ENCODE data around the gene ZFX.

ZFX gene

GRCh38 chrX:24153178-24153795, 3.8 kb downstream of the ZFX start:
- peak in 1 of 2 experiments; percentile 15 for DNase-seq

DNA sequence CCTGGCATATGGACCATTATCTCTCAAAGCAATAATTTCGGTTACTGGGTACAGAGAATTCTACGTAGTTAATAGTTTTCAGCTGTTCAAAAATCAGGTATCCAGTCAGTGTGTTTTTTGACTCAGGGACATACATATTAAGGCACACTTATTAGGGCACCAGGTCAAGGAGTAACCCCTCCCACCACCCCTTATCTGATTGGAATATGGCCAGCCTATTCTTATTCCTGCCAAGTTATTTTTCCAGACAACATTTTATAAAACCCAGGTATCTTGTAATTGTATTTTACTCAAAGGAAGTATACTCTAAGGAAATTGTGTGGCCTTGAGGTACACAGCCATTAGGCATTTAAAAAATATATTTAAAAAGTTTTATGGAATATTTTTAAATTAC, 4.3 kb downstream of the ZFX start:
- DNase-seq: no peak

- no peak for DNase-seq
Measured at GRCh38 chrX:24154490-24155034, 5.0 kb downstream of the ZFX start.

- DNase-seq: peak in 1 of 2 experiments; percentile 24
Measured at GRCh38 chrX:24155747-24156146, 6.2 kb downstream of the ZFX start.

GRCh38 chrX:24156177-24156576, 6.6 kb downstream of the ZFX start:
- no peak for DNase-seq

GRCh38 chrX:24158881-24159280, 9.4 kb downstream of the ZFX start:
- DNase-seq: no peak

DNA sequence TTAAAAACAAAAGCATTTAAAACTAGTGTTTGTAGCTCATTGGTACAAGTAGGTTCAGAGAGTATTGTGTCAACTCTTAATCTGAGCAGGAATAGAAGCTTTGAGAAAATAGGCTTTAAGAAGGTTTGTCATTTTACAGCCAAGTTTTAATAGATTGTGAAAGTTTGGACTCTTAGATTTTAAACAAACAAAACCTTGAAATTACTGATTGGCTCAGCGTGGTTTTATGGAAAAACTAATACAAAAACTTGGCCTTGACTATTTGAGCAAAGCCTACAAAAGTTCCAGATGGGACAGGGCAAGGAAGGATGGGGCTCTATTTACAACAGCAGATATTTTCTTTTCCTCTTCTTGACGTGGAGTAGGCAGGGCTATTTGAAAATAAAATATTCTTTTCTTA, 16.5 kb downstream of the ZFX start:
- no peak for DNase-seq

GRCh38 chrX:24167719-24168472, 18.4 kb downstream of the ZFX start:
- no peak for DNase-seq

DNA sequence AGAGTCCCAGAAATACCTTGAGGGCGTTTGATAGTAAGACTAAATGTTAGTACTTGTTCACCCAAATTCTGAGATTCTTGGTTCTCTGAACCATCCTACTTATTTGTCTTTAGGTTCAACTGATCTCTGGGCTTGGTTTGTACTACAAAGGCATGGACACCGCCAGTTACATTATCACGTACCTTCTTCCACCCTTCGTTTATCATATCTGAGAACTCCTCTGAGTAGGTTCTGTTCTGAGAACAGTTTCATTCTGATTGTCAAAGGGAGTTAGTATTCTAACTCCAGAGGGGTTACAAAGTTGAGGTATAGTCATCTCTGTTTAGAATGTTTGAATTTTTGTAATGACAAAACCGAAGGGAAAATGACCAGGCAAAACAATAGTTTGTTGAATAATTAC, 19.3 kb downstream of the ZFX start:
- DNase-seq: peak in 1 of 2 experiments; percentile 10

- DNase-seq: peak in 1 of 2 experiments; percentile 6
Measured at GRCh38 chrX:24169211-24169610, 19.7 kb downstream of the ZFX start.

GRCh38 chrX:24173115-24173847, 23.8 kb downstream of the ZFX start:
- DNase-seq: no peak

DNA sequence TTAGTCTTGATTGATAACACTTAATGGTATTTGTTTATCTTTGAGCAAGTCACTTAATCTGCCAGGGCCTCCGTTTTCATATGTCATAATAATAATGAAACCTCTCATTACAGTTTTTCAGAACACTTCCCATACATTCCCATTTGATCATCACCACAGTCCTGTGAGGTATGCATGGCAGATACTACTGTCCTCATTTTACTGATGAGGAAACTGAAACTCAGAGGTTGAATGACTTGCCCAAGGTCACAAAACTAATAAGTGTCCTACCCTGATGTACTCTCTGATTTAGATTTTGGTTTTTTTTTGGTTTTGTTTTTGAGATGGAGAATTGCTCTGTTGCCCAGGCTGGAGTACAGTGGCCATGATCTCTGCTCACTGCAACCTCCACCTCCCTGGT, 25.7 kb downstream of the ZFX start:
- DNase-seq: no peak

- DNase-seq: no peak
Measured at GRCh38 chrX:24178441-24178840, 28.9 kb downstream of the ZFX start.

DNA sequence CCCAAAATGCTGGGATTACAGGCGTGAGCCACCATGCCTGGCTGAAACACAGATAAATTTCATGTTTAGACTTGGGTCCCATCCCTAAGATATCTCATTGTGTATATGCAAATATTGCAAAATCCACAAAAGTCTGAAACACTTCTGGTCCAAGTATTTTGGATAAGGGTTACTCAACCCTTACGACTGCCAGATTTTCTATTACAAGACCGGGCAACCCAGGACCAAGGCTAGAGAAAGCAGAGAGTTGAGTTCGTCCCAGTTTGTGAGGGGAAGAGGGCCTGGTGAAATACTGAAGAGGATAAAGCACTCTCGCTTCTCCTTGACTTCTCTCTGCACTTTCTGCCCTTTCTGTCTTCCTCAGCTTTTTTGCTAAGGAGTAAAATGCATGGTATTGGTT, 34.5 kb downstream of the ZFX start:
- DNase-seq: no peak

GRCh38 chrX:24186483-24186882, 37.0 kb downstream of the ZFX start:
- no peak for DNase-seq

- no peak for DNase-seq
Measured at GRCh38 chrX:24186986-24187385, 37.5 kb downstream of the ZFX start.

DNA sequence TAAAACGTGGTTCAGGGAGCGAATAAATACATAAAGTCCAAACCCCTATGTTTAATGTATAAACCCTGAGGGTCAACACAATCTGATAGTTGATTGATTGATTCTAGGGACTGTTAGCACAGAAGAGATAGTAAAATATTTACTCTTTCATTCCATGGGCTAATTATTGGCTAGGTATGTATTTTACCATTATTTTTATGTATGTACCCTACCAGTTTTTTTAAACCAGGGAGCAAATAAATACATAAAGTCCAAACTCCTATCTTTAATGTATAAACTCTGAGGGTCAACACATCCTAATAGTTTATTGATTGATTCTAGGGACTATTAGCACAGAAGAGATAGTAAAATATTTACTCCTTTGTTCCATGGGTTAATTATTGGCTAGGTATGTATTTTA, 40.0 kb downstream of the ZFX start:
- DNase-seq: no peak

DNA sequence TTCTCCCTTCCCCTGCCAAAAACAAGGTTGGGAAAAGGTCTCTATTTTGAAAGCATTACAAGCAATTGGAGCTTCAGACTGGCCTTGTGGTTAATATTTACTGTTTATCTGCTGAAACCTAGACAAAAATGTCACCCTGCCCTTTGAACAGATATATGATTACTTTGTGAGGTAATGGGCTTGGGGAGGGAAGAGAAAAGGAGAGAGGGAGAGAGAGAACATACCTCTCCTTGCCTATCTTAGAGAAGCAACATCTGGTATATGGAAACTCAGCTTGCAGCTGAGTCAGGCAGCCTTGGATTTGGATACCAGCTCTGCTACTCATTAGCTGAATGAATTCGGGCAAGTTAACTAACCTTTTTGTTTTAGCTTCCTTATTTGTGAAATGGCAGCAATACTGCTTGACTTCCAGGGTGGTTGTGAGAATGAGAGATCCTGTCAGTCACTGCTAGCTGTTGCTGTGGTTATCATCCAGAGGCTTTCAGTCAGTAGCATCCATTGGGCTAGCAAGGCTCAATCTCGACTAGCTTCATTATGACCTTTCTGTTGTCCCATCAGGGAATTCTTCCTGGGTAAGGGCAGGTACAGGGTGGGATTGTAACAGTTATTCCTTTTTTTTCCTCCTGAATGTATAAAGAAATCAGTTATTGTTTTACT, 41.1 kb downstream of the ZFX start:
- DNase-seq: no peak

DNA sequence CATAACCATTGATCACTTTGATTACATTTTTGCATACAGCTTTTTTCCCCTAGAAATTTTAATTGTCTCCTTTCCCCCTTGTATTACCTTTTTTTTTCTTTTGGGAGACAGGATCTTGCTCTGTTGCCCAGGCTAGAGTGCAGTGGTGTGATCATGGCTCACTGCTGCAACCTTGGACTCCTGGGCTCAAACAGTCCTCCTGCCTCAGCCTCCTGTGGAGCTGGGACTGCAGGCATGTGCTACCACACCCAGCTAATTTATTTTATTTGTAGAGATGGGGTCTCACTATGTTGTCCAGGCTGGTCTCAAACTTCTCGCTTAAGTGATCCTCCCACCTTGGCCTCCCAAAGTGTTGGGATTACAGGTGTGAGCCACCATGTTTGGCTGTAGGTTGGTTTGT, 47.0 kb downstream of the ZFX start:
- DNase-seq: no peak

- no peak for DNase-seq
Measured at GRCh38 chrX:24198101-24198500, 48.6 kb downstream of the ZFX start.

DNA sequence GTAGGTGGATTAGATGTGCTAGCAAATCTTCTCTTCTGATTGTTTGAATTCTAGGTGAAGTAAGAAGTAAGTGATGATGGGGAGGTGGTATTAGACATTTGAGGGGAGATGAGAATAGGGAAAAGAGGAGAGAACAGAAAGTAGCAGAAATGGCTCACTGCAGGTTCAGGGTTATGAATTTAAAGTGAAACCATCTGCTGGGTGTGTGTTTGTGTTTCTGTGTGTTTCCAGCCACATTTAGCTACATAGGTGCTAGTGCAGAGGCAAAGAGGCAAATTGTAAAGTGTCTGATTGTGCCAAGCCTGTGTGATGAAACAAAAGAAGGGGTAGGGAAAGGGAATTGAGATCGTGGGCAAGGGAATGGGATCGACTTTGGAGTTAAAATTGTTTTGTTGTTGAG, 50.6 kb downstream of the ZFX start:
- DNase-seq: no peak

DNA sequence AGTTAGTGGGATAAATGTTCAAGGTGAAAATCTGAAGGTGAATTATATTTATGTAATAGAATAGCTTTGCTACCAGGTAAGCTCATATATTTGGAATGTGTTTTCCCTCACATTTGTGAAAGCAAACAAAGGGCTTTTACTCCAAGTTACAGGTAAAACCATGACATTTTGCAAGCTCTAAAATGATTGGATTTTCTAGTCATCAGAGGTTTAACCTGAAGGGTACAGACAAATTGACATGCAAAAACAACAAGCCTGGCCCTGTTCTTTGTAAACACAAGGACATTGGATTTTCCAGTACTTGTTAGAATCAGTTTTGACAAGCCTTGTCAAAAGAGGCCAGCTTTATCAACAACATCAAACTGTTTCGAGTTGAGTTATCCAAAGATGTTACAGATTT, 51.7 kb downstream of the ZFX start:
- DNase-seq: no peak

- DNase-seq: peak in 1 of 2 experiments; percentile 5
Measured at GRCh38 chrX:24202465-24203031, 53.0 kb downstream of the ZFX start.

Measured in activated CD4-positive, alpha-beta T cell treated with anti-CD3 and anti-CD28 coated beads, Interleukin-2, amount 50 U/mL, for 48 hours (primary cell).